NCI-H82 treated with DMSO at 0.1 percent for 48 hours (cell line): ENCODE data around the gene PTCH1.

Experiments
- DNase-seq: peaks from one replicate; lab custom pipeline; 2025; ENCODE audit not compliant: unreplicated experiment; lab: John Stamatoyannopoulos, UW

The PTCH1 gene

DNA sequence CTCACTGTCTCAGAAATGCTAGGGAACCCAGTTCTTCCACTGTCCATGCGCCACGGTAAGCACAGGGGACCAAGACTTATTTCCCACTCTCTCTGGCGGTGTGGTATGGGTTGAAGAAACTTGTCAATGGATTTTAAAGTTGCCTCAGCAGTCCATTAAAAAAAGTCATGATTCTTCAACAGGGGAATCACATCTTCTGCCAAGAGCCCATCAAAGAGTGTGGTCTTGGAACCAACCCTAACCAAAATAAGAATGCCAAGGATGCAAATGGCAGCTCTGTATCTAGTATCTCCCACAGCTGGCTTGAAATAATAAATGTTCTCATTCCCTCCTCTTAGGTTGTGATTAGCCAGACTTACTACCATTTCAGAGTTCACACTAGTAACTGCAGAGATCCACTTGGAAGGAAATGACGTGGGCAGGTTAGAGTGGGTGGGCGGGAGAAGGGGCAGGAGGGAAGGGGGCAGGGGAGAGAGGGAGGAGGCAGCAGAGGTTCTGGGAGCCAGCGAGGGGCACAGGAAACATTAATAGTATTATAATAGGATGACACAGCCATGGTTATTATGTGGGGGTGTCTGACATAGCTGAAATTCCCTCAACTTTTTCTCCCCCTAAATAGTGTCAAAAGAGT, 17.6 kb downstream of the PTCH1 start:
- no peak for DNase-seq

DNA sequence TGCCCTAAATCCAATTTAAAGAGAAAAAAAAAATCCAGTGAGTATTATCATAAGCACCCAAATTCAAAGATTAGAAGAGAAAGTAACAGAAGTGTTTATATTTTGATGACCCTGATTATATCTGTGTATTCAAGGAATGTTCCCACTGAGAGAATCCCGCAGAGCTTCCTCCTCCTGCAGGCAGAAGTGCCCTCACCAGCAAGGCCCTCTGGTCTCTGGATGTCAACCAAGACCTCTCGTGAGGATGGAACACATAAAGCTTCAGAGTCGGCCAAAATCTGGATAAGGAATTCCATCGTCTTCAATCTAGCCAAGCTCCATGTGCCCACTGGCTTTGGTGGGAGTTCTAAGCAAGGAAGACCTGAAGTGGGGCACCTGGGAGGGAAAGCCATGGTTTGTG, 18.1 kb downstream of the PTCH1 start:
- DNase-seq = no peak

- no peak for DNase-seq
These were observed 19.0 kb downstream of the PTCH1 start for GRCh38 chr9:95497772-95498171.

DNA sequence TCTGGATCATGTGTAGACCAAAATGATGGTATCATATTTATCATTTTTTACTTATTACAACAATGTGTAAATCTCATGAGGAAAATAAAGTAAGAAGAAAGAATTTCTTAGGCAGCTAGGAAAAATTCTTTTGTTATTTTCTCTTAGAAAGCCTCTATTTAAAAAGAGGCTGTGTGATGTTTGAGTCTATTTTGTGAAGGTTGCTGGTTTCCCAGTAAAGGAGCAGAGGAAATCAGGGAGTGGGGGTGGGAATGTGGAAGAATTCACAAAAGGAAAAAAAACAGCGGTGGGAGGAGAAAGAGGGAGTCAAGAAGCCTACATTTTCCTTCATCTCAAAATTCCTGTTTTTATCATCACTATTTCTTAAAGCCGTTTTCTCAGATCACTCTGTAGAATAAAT, 20.1 kb downstream of the PTCH1 start:
- no peak for DNase-seq

DNA sequence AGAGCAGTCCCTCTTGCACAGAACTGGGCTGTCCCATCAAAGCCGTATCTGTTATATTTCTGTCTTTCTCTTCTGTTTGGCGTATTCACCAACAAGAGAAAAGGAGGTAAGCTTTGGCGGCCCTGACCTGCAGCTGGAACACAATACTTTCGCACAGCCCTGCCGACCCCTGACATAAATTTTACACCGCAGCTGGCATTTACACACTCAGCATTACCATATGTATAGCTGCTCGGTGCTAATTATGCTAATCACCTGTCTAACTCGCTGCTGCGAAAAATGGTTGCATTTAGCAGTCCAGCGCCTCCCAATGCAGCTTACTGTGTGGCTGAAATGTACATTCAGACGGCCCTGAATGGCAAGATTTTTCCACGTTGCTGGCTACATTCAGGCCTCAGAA, 20.8 kb downstream of the PTCH1 start:
- no peak for DNase-seq

DNA sequence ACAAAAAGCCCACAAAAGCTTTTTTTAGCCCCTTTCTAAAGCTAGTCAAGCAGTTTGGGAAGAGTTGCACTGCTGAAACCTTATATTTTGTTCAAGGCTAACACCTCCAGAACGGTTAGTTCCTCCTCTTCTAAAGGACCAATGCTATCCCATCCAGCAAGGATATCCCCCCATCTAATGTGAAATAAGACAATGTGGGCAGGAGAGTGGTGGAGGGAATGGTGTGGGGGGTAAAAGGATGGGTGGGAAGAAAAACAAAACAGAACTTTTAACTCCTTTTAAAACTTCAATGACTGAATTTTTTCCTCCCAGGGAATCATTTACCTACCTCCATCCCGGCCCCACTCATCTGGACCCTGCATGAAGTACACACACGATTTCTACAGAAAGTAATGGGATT, 21.2 kb downstream of the PTCH1 start:
- DNase-seq = no peak

- peak; percentile 40 for DNase-seq
These were observed 22.1 kb downstream of the PTCH1 start for GRCh38 chr9:95494416-95495371.

GRCh38 chr9:95494022-95494415, 22.8 kb downstream of the PTCH1 start:
- peak; percentile 54 for DNase-seq

DNA sequence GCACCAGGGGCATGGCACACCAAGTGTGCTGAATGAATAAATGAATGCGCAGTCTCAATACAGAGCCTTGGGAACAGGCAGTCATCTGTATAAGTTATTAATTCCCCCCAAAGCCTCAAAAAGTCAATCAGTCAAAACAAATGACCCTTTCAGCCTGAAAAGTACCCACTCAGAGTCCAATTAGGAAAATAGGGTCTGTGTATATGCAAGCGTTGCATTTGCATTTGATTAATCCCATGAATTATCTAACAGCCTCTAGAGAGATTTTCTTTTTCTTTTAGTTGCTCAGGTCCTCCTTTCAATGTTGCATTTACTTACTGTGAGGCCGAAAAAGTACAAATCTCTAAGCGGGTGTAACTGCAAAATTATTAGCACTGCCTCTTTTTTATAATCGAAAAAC, 23.4 kb downstream of the PTCH1 start:
- DNase-seq = no peak

DNA sequence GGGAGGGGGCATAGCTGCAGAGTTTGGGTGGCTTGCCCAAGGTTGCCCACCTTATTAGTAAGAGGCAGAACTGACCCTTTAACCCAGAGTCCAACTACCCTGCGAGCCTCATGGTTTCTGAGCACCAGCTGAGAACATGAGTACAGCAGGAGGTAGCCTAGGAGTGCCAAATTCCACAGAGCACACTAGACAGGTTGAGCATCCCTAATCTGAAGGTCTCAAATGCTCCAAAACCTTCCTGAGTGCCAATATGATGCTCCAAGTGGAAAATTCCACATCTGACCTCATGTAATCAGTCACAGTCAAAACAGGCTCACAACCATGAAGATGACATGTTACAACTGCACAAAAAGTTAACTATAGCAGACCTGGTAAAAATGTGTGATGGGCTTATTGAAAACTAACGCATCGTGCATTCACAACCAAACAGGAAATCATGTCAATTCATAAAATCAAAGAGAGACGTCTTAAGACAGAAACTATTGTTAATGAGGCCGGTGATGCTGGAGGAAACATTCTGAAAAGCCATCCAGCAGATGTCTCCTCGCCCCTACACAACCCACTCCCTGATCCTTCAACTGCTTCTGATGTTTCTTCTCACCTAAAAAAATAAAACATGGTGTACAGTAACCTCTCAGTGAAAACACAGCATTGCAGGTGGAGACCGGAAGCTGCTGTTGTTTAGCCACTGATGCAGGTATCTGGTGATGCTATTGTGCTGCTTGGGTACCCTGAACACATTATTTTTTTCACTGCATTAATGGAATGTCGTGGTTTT, 25.0 kb downstream of the PTCH1 start:
- DNase-seq = no peak

GRCh38 chr9:95488954-95489353, 27.8 kb downstream of the PTCH1 start:
- no peak for DNase-seq

GRCh38 chr9:95486318-95486717, 30.5 kb downstream of the PTCH1 start:
- no peak for DNase-seq

- DNase-seq = no peak
These were observed 32.5 kb downstream of the PTCH1 start for GRCh38 chr9:95484225-95484624.

- DNase-seq = no peak
These were observed 33.3 kb downstream of the PTCH1 start for GRCh38 chr9:95483431-95483830.

DNA sequence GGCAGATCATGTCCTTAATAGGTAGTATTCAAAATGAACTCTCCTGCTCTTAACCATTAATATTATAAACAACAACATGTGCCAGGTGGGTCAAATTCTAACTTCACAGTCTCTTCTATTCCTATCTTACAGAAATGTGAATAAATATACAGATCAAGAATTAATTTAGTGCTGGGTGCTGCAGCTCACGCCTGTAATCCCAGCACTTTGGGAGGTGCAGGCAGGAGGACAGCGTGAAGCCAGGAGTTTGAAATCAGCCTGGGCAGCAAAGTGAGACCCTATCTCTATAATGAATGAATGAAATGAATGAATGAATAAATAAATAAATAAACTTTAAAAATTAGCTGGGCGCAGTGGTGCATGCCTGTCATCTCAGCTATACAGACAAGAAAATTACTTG, 34.1 kb downstream of the PTCH1 start:
- DNase-seq = no peak

- DNase-seq = no peak
These were observed 35.8 kb downstream of the PTCH1 start for GRCh38 chr9:95481000-95481399.

GRCh38 chr9:95480346-95480745, 36.4 kb downstream of the PTCH1 start:
- DNase-seq = no peak

- DNase-seq = no peak
These were observed 37.4 kb downstream of the PTCH1 start for GRCh38 chr9:95479330-95479729.

GRCh38 chr9:95478335-95478734, 38.4 kb downstream of the PTCH1 start:
- no peak for DNase-seq

DNA sequence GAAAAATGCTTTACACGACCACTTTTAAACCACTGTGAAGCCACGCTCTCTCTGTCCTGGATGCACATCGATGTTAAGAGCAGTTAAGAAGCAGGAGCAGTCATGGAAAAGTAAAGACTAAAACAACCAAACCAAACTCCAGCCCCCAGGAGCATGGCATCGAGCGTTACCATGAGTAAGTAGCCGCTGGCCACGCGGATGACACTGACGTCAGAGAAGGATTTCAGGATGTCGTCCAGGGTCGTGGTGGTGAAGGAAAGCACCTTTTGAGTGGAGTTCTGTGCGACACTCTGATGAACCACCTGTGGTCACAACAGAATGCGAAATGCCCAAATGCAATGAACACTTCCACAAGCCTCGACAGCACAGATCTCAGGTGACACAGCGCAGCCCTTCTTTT, 38.9 kb downstream of the PTCH1 start:
- DNase-seq = no peak

DNA sequence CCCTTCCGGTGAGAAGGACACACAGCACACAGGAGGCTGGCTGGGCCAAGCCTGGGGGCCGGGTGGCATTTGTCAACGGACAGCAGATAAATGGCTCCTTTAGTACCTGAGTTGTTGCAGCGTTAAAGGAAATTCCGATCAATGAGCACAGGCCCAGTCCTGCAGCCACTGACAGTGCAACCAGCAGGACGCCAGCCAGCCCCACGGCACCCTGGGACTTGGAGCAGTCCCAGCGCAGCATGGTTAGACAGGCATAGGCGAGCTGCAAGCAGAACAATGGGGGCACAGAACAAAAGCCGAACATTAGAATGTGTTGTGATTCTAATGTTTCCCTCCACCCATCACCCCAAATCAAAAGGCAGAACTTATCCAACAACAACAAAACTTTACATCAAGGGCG, 39.3 kb downstream of the PTCH1 start:
- DNase-seq = no peak

DNA sequence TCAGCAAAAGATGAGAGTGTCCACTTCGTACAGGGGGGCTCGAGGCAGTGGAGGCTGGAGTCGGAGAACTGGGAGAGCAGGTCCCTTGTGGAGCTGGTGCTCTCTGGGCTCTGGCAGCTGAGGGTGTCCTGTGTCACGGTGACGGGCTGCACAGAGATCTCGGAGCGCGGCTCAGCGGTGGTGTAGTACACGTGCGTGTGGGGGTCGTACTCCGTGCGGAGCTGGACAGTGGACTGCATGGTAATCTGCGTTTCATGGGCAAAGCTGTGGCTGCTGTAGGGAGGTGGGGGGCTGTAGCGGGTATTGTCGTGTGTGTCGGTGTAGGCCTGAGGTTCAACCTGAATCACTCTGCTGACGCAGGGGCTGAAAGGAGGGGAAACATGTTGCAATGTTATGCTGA, 48.0 kb downstream of the PTCH1 start:
- DNase-seq = no peak
